ENCODE results near the gene KCNQ1. TPM values are rescaled to one million over a fixed set of nuclear protein-coding genes. Genes with fewer than 3 reads are reported as not detected.

KCNQ1 gene
- total and polyA plus RNA-seq, 2 of the 13 experiments (the other 11 are each of a cell fraction or from before 2014, with no cell fraction given), result 0.02 to 0.08 TPM

- TF ChIP-seq U2AF2 (IDR thresholded peaks at IDR 0.05; ENCODE audit: low read depth, low read length), result no peak
- TF ChIP-seq PHB2 (IDR thresholded peaks at IDR 0.05; ENCODE audit: partially characterized antibody), result no peak
- no peak for TF ChIP-seq RFX1 (IDR thresholded peaks at IDR 0.05)
- TF ChIP-seq CCAR2 (optimal IDR thresholded peaks at IDR 0.05; ENCODE audit: low read depth, low read length), result no peak
- TF ChIP-seq ZNF766 (CRISPR knock-in tag; IDR thresholded peaks at IDR 0.05; ENCODE audit: borderline replicate concordance), result no peak
- no peak for TF ChIP-seq PHF8 (CRISPR knock-in tag; IDR thresholded peaks at IDR 0.05)
- TF ChIP-seq GRHL1 (CRISPR knock-in tag; conservative IDR thresholded peaks at IDR 0.05), result no peak
- TF ChIP-seq ZNF34 (CRISPR knock-in tag; IDR thresholded peaks at IDR 0.05; ENCODE audit: borderline replicate concordance), result no peak
- no peak for TF ChIP-seq SP5 (CRISPR knock-in tag; IDR thresholded peaks at IDR 0.05; ENCODE audit: borderline replicate concordance, low read depth)
- no peak for TF ChIP-seq ZNF484 (CRISPR knock-in tag; IDR thresholded peaks at IDR 0.05; ENCODE audit: borderline replicate concordance, low read depth)
- TF ChIP-seq THAP8 (CRISPR knock-in tag; IDR thresholded peaks at IDR 0.05; ENCODE audit: borderline replicate concordance), result no peak
- TF ChIP-seq ZBTB26 (CRISPR knock-in tag; IDR thresholded peaks at IDR 0.05; ENCODE audit: borderline replicate concordance), result 0 out of 2 replicates have a peak, but pooled peaks have one; percentile 18
- TF ChIP-seq ZUFSP (CRISPR knock-in tag; IDR thresholded peaks at IDR 0.05; ENCODE audit: borderline replicate concordance), result no peak
- peak; percentile 54; the same call in 1 of the 2 replicates for TF ChIP-seq FOXA3 (CRISPR knock-in tag; IDR thresholded peaks at IDR 0.05)
- TF ChIP-seq MTERF4 (CRISPR knock-in tag; IDR thresholded peaks at IDR 0.05), result no peak
- TF ChIP-seq NR3C1 (CRISPR knock-in tag; IDR thresholded peaks at IDR 0.05), result no peak
- no peak for TF ChIP-seq ZNF180 (CRISPR knock-in tag; IDR thresholded peaks at IDR 0.05; ENCODE audit: borderline replicate concordance, low read depth)
- no peak for TF ChIP-seq ZNF773 (CRISPR knock-in tag; IDR thresholded peaks at IDR 0.05; ENCODE audit: borderline replicate concordance)
- TF ChIP-seq TFAP4 (IDR thresholded peaks at IDR 0.05; ENCODE audit: borderline replicate concordance, low read depth), result peak; percentile 24; the same call in 1 of the 2 replicates
- TF ChIP-seq ZNF230 (CRISPR knock-in tag; IDR thresholded peaks at IDR 0.05), result no peak
- TF ChIP-seq PRMT3 (CRISPR knock-in tag; IDR thresholded peaks at IDR 0.05; ENCODE audit: borderline replicate concordance, low read depth), result no peak
- no peak for TF ChIP-seq DPF2 (CRISPR knock-in tag; IDR thresholded peaks at IDR 0.05; ENCODE audit: borderline replicate concordance, low read depth)
- no peak for TF ChIP-seq ZNF556 (CRISPR knock-in tag; IDR thresholded peaks at IDR 0.05; ENCODE audit: borderline replicate concordance)
- no peak for TF ChIP-seq FOXC1 (CRISPR knock-in tag; IDR thresholded peaks at IDR 0.05; ENCODE audit: borderline replicate concordance)
Measured at GRCh38 chr11:2839395-2839943, 394.7 kb downstream of the KCNQ1 start (continued).

Measured in HepG2 (cell line).